Activated T-cell treated with anti-CD3 and anti-CD28 coated beads, Interleukin-2, amount 50 U/mL, for 24 hours (primary cell): ENCODE data around the gene DYSF.

Experiments used
- DNase-seq: peaks from one replicate; pipeline ENCODE4 v3.0.0-alpha.2; 2020
- H3K27ac Mint-ChIP-seq: 2 replicates; pipeline ENCODE4 v1.8.0; 2020; ENCODE audit warnings: mild to moderate bottlenecking, mixed read lengths
- H3K27me3 Mint-ChIP-seq: 2 replicates; pipeline ENCODE4 v1.8.0; 2020; ENCODE audit warnings: mixed read lengths
- H3K36me3 Mint-ChIP-seq: 2 replicates; pipeline ENCODE4 v1.8.0; 2020; ENCODE audit warnings: low read depth, mixed read lengths
- H3K4me1 Mint-ChIP-seq: 2 replicates; pipeline ENCODE4 v1.8.0; 2020; ENCODE audit warnings: low read depth, mixed read lengths
- H3K4me3 Mint-ChIP-seq: 2 replicates; pipeline ENCODE4 v1.8.0; 2020; ENCODE audit warnings: mild to moderate bottlenecking, moderate library complexity, mixed read lengths
- H3K9me3 Mint-ChIP-seq: 2 replicates; pipeline ENCODE4 v1.8.0; 2020; ENCODE audit warnings: mixed read lengths

DYSF gene

GRCh38 chr2:71451705-71452104 is 1.7 kb upstream of the DYSF start:
- no peak overlapping the region for H3K27ac Mint-ChIP-seq
- H3K9me3 Mint-ChIP-seq: no peaks in the 10 kb centered on the region
- DNase-seq: no peak
- H3K36me3 Mint-ChIP-seq: no peaks in the 10 kb centered on the region
- H3K4me3 Mint-ChIP-seq: no peak overlapping the region
- H3K27me3 Mint-ChIP-seq: peaks cover 49% of the 10 kb centered on the region
- peaks cover 18% of the 10 kb centered on the region for H3K4me1 Mint-ChIP-seq

- H3K4me3 Mint-ChIP-seq: no peak overlapping the region
- H3K4me1 Mint-ChIP-seq: peaks cover 18% of the 10 kb centered on the region
- H3K27me3 Mint-ChIP-seq: peaks cover 52% of the 10 kb centered on the region
These were observed 796 bp upstream of the DYSF start for GRCh38 chr2:71452565-71452964.

GRCh38 chr2:71454221-71455010 is 1.1 kb downstream of the DYSF start:
- peak overlapping the region; percentile 57 for H3K4me3 Mint-ChIP-seq
- no peak overlapping the region for H3K27ac Mint-ChIP-seq
- no peaks in the 10 kb centered on the region for H3K9me3 Mint-ChIP-seq
- H3K36me3 Mint-ChIP-seq: no peaks in the 10 kb centered on the region
- no peak for DNase-seq
- peaks cover 14% of the 10 kb centered on the region for H3K4me1 Mint-ChIP-seq
- H3K27me3 Mint-ChIP-seq: peaks cover 52% of the 10 kb centered on the region

More at GRCh38 chr2:71452565-71452964, 796 bp upstream of the DYSF start:
- DNase-seq: no peak
- no peaks in the 10 kb centered on the region for H3K9me3 Mint-ChIP-seq
- H3K36me3 Mint-ChIP-seq: no peaks in the 10 kb centered on the region
- H3K27ac Mint-ChIP-seq: no peak overlapping the region

- Mint-ChIP-seq H3K4me1 (peaks cover 14% of the 10 kb centered on the region), H3K27ac (no peak overlapping the region), H3K36me3 (no peaks in the 10 kb centered on the region), H3K4me3 (no peak overlapping the region), H3K27me3 (peaks cover 52% of the 10 kb centered on the region), H3K9me3 (no peaks in the 10 kb centered on the region)
- DNase-seq: no peak
These were observed 1.8 kb downstream of the DYSF start for GRCh38 chr2:71455011-71455740.

GRCh38 chr2:71455741-71456569 is 2.6 kb downstream of the DYSF start:
- Mint-ChIP-seq H3K9me3 (no peaks in the 10 kb centered on the region), H3K4me3 (no peak overlapping the region), H3K36me3 (no peaks in the 10 kb centered on the region), H3K4me1 (peaks cover 14% of the 10 kb centered on the region), H3K27ac (no peak overlapping the region), H3K27me3 (peaks cover 52% of the 10 kb centered on the region)
- DNase-seq: no peak

- Mint-ChIP-seq H3K27ac (no peak overlapping the region), H3K4me3 (no peak overlapping the region), H3K36me3 (no peaks in the 10 kb centered on the region), H3K9me3 (no peaks in the 10 kb centered on the region), H3K4me1 (peaks cover 14% of the 10 kb centered on the region), H3K27me3 (peaks cover 48% of the 10 kb centered on the region)
- DNase-seq: no peak
These were observed 3.3 kb downstream of the DYSF start for GRCh38 chr2:71456617-71457016.

- H3K4me3 Mint-ChIP-seq: no peak overlapping the region
- no peaks in the 10 kb centered on the region for H3K9me3 Mint-ChIP-seq
- no peak overlapping the region for H3K27ac Mint-ChIP-seq
- H3K27me3 Mint-ChIP-seq: peaks cover 42% of the 10 kb centered on the region
- H3K36me3 Mint-ChIP-seq: no peaks in the 10 kb centered on the region
- no peak for DNase-seq
- peaks cover 14% of the 10 kb centered on the region for H3K4me1 Mint-ChIP-seq
These were observed 4.0 kb downstream of the DYSF start for GRCh38 chr2:71457123-71457915.

GRCh38 chr2:71457923-71458322 is 4.6 kb downstream of the DYSF start:
- no peaks in the 10 kb centered on the region for H3K36me3 Mint-ChIP-seq
- no peak for DNase-seq
- H3K27ac Mint-ChIP-seq: no peak overlapping the region
- H3K4me3 Mint-ChIP-seq: no peak overlapping the region
- H3K27me3 Mint-ChIP-seq: peaks cover 42% of the 10 kb centered on the region
- H3K9me3 Mint-ChIP-seq: no peaks in the 10 kb centered on the region
- peaks cover 10% of the 10 kb centered on the region for H3K4me1 Mint-ChIP-seq

- H3K9me3 Mint-ChIP-seq: no peaks in the 10 kb centered on the region
- peak overlapping the region; percentile 4 for H3K27ac Mint-ChIP-seq
- peaks cover 8% of the 10 kb centered on the region for H3K4me1 Mint-ChIP-seq
These were observed 5.2 kb downstream of the DYSF start for GRCh38 chr2:71458413-71459083.

GRCh38 chr2:71459084-71459431 is 5.7 kb downstream of the DYSF start:
- Mint-ChIP-seq H3K4me1 (peaks cover 6% of the 10 kb centered on the region), H3K27ac (no peak overlapping the region), H3K4me3 (no peak overlapping the region), H3K36me3 (no peaks in the 10 kb centered on the region), H3K27me3 (peaks cover 33% of the 10 kb centered on the region), H3K9me3 (no peaks in the 10 kb centered on the region)
- DNase-seq: no peak

More at GRCh38 chr2:71458413-71459083, 5.2 kb downstream of the DYSF start:
- no peaks in the 10 kb centered on the region for H3K36me3 Mint-ChIP-seq
- no peak for DNase-seq
- no peak overlapping the region for H3K4me3 Mint-ChIP-seq
- peaks cover 36% of the 10 kb centered on the region for H3K27me3 Mint-ChIP-seq

- Mint-ChIP-seq H3K4me3 (no peak overlapping the region), H3K36me3 (no peaks in the 10 kb centered on the region), H3K4me1 (peaks cover 1% of the 10 kb centered on the region), H3K27ac (no peak overlapping the region), H3K9me3 (no peaks in the 10 kb centered on the region), H3K27me3 (peaks cover 23% of the 10 kb centered on the region)
- DNase-seq: no peak
These were observed 6.7 kb downstream of the DYSF start for GRCh38 chr2:71460056-71460455.

- Mint-ChIP-seq H3K9me3 (no peaks in the 10 kb centered on the region), H3K4me1 (peaks cover 1% of the 10 kb centered on the region), H3K27me3 (peaks cover 16% of the 10 kb centered on the region), H3K36me3 (no peaks in the 10 kb centered on the region), H3K4me3 (no peak overlapping the region), H3K27ac (no peak overlapping the region)
- no peak for DNase-seq
These were observed 7.4 kb downstream of the DYSF start for GRCh38 chr2:71460595-71461303.

GRCh38 chr2:71461304-71461671 is 7.9 kb downstream of the DYSF start:
- no peaks in the 10 kb centered on the region for H3K9me3 Mint-ChIP-seq
- no peak overlapping the region for H3K4me3 Mint-ChIP-seq
- DNase-seq: no peak
- peaks cover under 1% of the 10 kb centered on the region for H3K4me1 Mint-ChIP-seq
- H3K27me3 Mint-ChIP-seq: peaks cover 10% of the 10 kb centered on the region
- no peaks in the 10 kb centered on the region for H3K36me3 Mint-ChIP-seq
- no peak overlapping the region for H3K27ac Mint-ChIP-seq
